Measurements from ENCODE around the gene SOWAHC. TPM values are rescaled to one million over a fixed set of nuclear protein-coding genes. Genes with fewer than 3 reads are reported as not detected.

Gene SOWAHC
- total and polyA plus RNA-seq, 2 of the 13 experiments (the other 11 are each of a cell fraction or from before 2014, with no cell fraction given): 21.2 to 22.5 TPM

DNA sequence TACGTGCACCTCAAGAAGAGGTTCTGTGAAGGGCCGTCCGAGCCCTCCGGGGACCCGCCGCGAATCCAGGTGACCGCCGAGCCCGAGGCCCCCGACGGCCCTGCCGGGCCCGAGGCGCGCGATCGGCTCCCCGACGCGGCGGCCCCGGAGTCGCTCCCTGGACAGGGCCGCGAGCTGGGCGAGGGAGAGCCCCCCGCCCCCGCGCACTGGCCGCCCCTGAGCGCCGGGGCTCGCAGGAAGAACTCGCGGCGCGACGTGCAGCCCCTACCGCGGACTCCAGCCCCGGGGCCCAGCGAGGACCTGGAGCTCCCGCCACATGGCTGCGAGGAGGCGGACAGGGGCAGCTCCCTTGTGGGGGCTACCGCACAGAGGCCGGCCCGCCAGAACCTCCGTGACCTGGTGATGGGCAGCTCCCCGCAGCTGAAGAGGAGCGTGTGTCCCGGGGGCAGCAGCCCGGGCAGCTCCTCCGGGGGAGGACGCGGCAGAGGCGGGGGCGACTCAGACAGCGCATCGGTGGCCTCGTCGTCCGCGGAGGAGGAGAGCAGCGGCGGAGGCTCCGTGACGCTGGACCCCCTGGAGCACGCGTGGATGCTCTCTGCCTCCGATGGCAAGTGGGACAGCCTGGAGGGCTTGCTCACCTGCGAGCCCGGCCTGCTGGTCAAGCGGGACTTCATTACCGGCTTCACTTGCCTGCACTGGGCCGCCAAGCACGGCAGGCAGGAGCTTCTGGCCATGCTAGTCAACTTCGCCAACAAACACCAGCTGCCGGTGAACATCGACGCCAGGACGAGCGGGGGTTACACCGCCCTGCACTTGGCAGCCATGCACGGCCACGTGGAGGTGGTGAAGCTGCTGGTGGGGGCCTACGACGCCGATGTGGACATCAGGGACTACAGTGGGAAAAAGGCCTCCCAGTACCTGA lies 812 bp downstream of the SOWAHC start (continued):
- TF ChIP-seq ETS1 (CRISPR knock-in tag; IDR thresholded peaks at IDR 0.05) (no peak), RORA (CRISPR knock-in tag; IDR thresholded peaks at IDR 0.05) (no peak), ZNF572 (CRISPR knock-in tag; IDR thresholded peaks at IDR 0.05) (no peak), NR2C2 (CRISPR knock-in tag; IDR thresholded peaks at IDR 0.05; ENCODE audit: borderline replicate concordance) (peak; percentile 61; the same call in 1 of the 2 replicates), EHMT2 (IDR thresholded peaks at IDR 0.05; ENCODE audit: borderline replicate concordance, low read depth, low read length) (no peak), CENPT (CRISPR knock-in tag; IDR thresholded peaks at IDR 0.05; ENCODE audit: low read depth) (0 out of 2 replicates have a peak, but pooled peaks have one; percentile 84), GLI4 (CRISPR knock-in tag; IDR thresholded peaks at IDR 0.05; ENCODE audit: borderline replicate concordance) (no peak), TFAP4 (IDR thresholded peaks at IDR 0.05; ENCODE audit: borderline replicate concordance, low read depth) (no peak), TIGD3 (CRISPR knock-in tag; IDR thresholded peaks at IDR 0.05; ENCODE audit: borderline replicate concordance) (0 out of 2 replicates have a peak, but pooled peaks have one; percentile 48), NFATC3 (CRISPR knock-in tag; IDR thresholded peaks at IDR 0.05) (no peak), ZNF713 (CRISPR knock-in tag; IDR thresholded peaks at IDR 0.05) (no peak), ZNF230 (CRISPR knock-in tag; IDR thresholded peaks at IDR 0.05) (peak; percentile 97; the same call in 1 of the 2 replicates), BHLHE40 (IDR thresholded peaks at IDR 0.05; ENCODE audit: low read length) (no peak), SOX5 (CRISPR knock-in tag; IDR thresholded peaks at IDR 0.05; ENCODE audit: borderline replicate concordance) (no peak), ZNF746 (CRISPR knock-in tag; IDR thresholded peaks at IDR 0.05) (no peak)
- TF ChIP-seq, protein P1, sequence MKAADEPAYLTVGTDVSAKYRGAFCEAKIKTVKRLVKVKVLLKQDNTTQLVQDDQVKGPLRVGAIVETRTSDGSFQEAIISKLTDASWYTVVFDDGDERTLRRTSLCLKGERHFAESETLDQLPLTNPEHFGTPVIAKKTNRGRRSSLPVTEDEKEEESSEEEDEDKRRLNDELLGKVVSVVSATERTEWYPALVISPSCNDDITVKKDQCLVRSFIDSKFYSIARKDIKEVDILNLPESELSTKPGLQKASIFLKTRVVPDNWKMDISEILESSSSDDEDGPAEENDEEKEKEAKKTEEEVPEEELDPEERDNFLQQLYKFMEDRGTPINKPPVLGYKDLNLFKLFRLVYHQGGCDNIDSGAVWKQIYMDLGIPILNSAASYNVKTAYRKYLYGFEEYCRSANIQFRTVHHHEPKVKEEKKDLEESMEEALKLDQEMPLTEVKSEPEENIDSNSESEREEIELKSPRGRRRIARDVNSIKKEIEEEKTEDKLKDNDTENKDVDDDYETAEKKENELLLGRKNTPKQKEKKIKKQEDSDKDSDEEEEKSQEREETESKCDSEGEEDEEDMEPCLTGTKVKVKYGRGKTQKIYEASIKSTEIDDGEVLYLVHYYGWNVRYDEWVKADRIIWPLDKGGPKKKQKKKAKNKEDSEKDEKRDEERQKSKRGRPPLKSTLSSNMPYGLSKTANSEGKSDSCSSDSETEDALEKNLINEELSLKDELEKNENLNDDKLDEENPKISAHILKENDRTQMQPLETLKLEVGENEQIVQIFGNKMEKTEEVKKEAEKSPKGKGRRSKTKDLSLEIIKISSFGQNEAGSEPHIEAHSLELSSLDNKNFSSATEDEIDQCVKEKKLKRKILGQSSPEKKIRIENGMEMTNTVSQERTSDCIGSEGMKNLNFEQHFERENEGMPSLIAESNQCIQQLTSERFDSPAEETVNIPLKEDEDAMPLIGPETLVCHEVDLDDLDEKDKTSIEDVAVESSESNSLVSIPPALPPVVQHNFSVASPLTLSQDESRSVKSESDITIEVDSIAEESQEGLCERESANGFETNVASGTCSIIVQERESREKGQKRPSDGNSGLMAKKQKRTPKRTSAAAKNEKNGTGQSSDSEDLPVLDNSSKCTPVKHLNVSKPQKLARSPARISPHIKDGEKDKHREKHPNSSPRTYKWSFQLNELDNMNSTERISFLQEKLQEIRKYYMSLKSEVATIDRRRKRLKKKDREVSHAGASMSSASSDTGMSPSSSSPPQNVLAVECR (CRISPR knock-in tag; IDR thresholded peaks at IDR 0.05; ENCODE audit: borderline replicate concordance): peak; percentile 89
- TF ChIP-seq, protein P2, sequence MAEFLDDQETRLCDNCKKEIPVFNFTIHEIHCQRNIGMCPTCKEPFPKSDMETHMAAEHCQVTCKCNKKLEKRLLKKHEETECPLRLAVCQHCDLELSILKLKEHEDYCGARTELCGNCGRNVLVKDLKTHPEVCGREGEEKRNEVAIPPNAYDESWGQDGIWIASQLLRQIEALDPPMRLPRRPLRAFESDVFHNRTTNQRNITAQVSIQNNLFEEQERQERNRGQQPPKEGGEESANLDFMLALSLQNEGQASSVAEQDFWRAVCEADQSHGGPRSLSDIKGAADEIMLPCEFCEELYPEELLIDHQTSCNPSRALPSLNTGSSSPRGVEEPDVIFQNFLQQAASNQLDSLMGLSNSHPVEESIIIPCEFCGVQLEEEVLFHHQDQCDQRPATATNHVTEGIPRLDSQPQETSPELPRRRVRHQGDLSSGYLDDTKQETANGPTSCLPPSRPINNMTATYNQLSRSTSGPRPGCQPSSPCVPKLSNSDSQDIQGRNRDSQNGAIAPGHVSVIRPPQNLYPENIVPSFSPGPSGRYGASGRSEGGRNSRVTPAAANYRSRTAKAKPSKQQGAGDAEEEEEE (CRISPR knock-in tag; IDR thresholded peaks at IDR 0.05; ENCODE audit: borderline replicate concordance): no peak
